ENCODE measurements around the gene SEBOX. TPM values are rescaled to one million over a fixed set of nuclear protein-coding genes. Genes with fewer than 3 reads are reported as not detected.

Gene SEBOX
- total and polyA plus RNA-seq, 3 donors from 2014 or later = not detected

DNA sequence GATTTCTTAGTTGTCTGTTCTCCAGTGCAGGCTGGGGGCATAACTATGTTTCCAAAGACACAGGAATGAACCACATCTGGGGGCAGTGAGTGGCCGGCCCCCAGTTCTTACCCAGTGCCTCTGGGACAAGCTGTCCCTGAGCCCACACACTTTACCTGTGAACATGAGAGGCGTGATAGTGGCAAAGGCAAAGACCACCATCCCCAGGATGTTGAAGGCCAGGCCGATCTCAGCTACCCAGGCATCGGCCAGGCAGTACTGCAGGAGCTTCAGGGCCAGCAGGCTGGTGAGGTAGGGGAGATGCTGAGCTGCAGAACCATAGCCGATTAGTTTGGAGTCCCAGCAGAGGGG is 39.4 kb upstream of the SEBOX start:
- TF ChIP-seq, protein P1, sequence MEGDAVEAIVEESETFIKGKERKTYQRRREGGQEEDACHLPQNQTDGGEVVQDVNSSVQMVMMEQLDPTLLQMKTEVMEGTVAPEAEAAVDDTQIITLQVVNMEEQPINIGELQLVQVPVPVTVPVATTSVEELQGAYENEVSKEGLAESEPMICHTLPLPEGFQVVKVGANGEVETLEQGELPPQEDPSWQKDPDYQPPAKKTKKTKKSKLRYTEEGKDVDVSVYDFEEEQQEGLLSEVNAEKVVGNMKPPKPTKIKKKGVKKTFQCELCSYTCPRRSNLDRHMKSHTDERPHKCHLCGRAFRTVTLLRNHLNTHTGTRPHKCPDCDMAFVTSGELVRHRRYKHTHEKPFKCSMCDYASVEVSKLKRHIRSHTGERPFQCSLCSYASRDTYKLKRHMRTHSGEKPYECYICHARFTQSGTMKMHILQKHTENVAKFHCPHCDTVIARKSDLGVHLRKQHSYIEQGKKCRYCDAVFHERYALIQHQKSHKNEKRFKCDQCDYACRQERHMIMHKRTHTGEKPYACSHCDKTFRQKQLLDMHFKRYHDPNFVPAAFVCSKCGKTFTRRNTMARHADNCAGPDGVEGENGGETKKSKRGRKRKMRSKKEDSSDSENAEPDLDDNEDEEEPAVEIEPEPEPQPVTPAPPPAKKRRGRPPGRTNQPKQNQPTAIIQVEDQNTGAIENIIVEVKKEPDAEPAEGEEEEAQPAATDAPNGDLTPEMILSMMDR (IDR thresholded peaks at IDR 0.05) = no peak
- TF ChIP-seq POLR2A (IDR thresholded peaks at IDR 0.05) = no peak
- intact Hi-C loops (cut with DNase I; ENCODE audit: low total_unique reads) = no loop called here
- Histone ChIP-seq H3K27ac (no peak overlapping the region), H3K36me3 (ENCODE audit: low read depth, missing control alignments) (no peaks in the 10 kb centered on the region), H3K27me3 (no peaks in the 10 kb centered on the region), H3K4me3 (no peak overlapping the region), H3K9me3 (no peaks in the 10 kb centered on the region), H3K4me1 (peaks cover 12% of the 10 kb centered on the region)
- WGBS, 2 donors = 74 to 82% methylated on average over 5 of the region's 5 CpGs
- no peak for DNase-seq

DNA sequence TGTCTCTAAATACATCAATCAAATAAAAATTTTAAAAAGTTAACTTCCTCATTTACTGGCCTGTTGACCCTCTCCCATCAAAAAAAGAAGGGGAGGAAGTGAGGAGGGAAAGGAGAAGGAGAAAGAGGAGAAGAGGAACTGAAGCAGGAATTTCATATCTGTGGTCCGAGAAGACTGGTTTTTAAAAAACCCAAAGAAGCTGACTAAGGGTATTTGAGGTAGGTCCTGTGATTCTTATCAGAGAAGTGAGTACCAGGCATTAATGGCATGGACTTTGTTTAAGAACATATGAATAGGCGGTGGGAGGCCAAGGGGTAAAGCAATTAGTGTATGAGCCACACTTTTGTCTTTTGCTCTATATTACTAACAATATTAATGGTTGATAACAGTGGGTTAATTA is 39.0 kb upstream of the SEBOX start:
- TF ChIP-seq POLR2A (IDR thresholded peaks at IDR 0.05) = no peak
- TF ChIP-seq, protein P1 (IDR thresholded peaks at IDR 0.05) = no peak
- intact Hi-C loops (cut with DNase I; ENCODE audit: low total_unique reads) = no loop called here

DNA sequence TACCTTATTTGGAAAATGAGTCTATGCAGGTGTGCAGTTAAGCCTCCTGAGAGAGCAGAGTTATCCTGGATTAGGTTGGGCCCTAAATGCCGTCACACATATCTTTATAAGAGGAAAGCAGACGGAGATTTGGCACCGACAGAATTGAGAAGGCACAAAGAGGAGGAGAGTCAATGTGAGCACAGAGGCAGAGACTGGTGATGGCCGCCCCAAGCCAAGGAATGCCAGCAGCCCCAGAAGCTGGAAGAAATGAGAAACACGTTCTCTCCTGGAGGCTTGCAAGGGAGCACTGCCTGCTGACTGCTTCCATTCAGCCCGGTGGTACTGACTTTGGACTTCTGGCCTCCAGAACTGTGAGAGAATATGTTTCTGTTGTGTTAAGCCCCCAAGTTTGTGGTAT is 37.8 kb upstream of the SEBOX start:
- no peak overlapping the region for H3K4me3 ChIP-seq
- no peak for DNase-seq
- no peak overlapping the region for H3K27ac ChIP-seq
- WGBS, 2 donors = 83 to 87% methylated on average over 6 of the region's 6 CpGs
- no peak for TF ChIP-seq POLR2A (IDR thresholded peaks at IDR 0.05)
- TF ChIP-seq, protein P1 (IDR thresholded peaks at IDR 0.05) = no peak
- no peaks in the 10 kb centered on the region for H3K36me3 ChIP-seq (ENCODE audit: low read depth, missing control alignments)
- H3K27me3 ChIP-seq = no peaks in the 10 kb centered on the region
- no peaks in the 10 kb centered on the region for H3K9me3 ChIP-seq
- intact Hi-C loops (cut with DNase I; ENCODE audit: low total_unique reads) = no loop called here
- peaks cover 12% of the 10 kb centered on the region for H3K4me1 ChIP-seq

More for the DNA sequence above, 39.0 kb upstream of the SEBOX start:
- no peaks in the 10 kb centered on the region for H3K9me3 ChIP-seq
- H3K4me1 ChIP-seq = peaks cover 12% of the 10 kb centered on the region
- H3K4me3 ChIP-seq = no peak overlapping the region
- no peak overlapping the region for H3K27ac ChIP-seq
- 79 to 84% methylated on average over 2 of the region's 2 CpGs for WGBS, 2 donors
- no peak for DNase-seq
- H3K36me3 ChIP-seq (ENCODE audit: low read depth, missing control alignments) = no peaks in the 10 kb centered on the region
- no peaks in the 10 kb centered on the region for H3K27me3 ChIP-seq

DNA sequence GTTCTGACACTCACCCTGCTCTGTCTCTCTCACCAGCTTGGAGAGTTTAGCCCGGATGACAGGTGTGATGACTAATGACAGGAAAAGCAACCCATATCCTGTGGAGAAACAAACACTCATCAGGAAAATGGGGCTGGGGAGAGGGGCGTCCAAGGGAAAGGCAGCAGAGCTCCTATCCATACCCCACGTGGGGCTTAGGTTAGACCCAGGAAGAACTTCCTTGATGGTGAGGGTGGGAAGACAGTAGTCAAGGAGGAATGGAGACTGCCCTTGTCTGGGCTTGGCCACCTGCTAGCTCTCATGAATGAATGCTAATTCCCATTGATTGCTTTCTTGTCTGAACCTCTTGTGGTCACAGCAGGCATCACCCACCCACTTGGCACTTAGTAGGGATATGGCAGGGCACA is 37.2 kb upstream of the SEBOX start:
- intact Hi-C loops (cut with DNase I; ENCODE audit: low total_unique reads) = no loop called here

DNA sequence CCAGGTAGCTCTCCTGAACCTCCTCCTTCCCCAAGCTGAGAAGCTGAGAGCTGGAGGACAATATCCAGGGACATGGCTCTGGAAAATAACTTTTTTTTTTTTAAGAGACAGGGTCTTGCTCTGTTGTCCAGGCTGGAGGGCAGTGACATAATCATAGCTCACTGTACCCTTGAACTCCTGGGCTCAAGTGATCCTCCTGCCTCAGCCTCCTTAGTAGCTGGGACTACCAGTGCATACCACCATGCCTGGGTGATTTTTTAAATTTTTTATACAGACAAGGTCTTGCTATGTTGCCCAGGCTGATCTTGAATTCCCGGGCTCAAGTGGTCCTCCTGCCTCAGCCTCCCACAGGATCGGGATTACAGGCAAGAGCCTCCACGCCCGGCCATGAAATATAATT is 34.8 kb upstream of the SEBOX start:
- TF ChIP-seq, protein P1 (IDR thresholded peaks at IDR 0.05) = no peak
- no peak for TF ChIP-seq POLR2A (IDR thresholded peaks at IDR 0.05)
- Histone ChIP-seq H3K27ac (no peak overlapping the region), H3K9me3 (no peaks in the 10 kb centered on the region), H3K27me3 (no peaks in the 10 kb centered on the region), H3K4me1 (peaks cover 7% of the 10 kb centered on the region), H3K4me3 (no peak overlapping the region), H3K36me3 (ENCODE audit: low read depth, missing control alignments) (no peaks in the 10 kb centered on the region)
- WGBS, 2 donors = 93 to 96% methylated on average over 4 of the region's 4 CpGs
- no peak for DNase-seq
- intact Hi-C loops (cut with DNase I; ENCODE audit: low total_unique reads) = no loop called here

More for the DNA sequence above, 37.2 kb upstream of the SEBOX start:
- TF ChIP-seq, protein P1 (IDR thresholded peaks at IDR 0.05) = no peak
- no peak for TF ChIP-seq POLR2A (IDR thresholded peaks at IDR 0.05)
- Histone ChIP-seq H3K27ac (no peak overlapping the region), H3K36me3 (ENCODE audit: low read depth, missing control alignments) (no peaks in the 10 kb centered on the region), H3K9me3 (no peaks in the 10 kb centered on the region), H3K4me3 (no peak overlapping the region), H3K4me1 (peaks cover 12% of the 10 kb centered on the region), H3K27me3 (no peaks in the 10 kb centered on the region)
- DNase-seq = no peak
- 49 to 51% methylated on average over 3 of the region's 3 CpGs for WGBS, 2 donors

All from testis (tissue), 3 donors.